K562 (cell line): ENCODE data around the gene PHACTR2.

Experiments
- ATF2 ChIP-seq: sonication (generic); formaldehyde crosslinking; IDR thresholded peaks from 2 replicates; pipeline ENCODE4 v1.8.1; 2022; ENCODE audit warnings: missing genetic modification reagents
- FOXO4 ChIP-seq: fragments of 450-650 bp; formaldehyde crosslinking; IDR thresholded peaks from 2 replicates; pipeline ENCODE4 v1.4.0; 2020; ENCODE audit warnings: mild to moderate bottlenecking, moderate library complexity
- MAX ChIP-seq: sonication (generic); formaldehyde crosslinking; IDR thresholded peaks from 2 replicates; pipeline ENCODE4 v1.9.0; 2022; ENCODE audit warnings: mild to moderate bottlenecking, missing genetic modification reagents
- MBD2 ChIP-seq: sonication (generic); IDR thresholded peaks from 2 replicates; pipeline ENCODE4 v1.6.1; 2016; ENCODE audit warnings: low read depth, borderline replicate concordance
- SMARCC2 ChIP-seq: fragments of 450-650 bp; IDR thresholded peaks from 2 replicates; pipeline ENCODE4 v1.6.1; 2017; ENCODE audit warnings: antibody characterized with exemption, moderate library complexity, mild to moderate bottlenecking, low read depth
- THAP7 ChIP-seq: fragments of 250-450 bp; sonication (Bioruptor Pico); IDR thresholded peaks from 2 replicates; pipeline ENCODE4 v1.5.0; 2021
- ZNF274 ChIP-seq: IDR thresholded peaks from 2 replicates; pipeline ENCODE4 v1.6.1; 2011; ENCODE audit warnings: low read depth, mild to moderate bottlenecking, low read length, moderate library complexity, borderline replicate concordance

- TF ChIP-seq ATF2 (CRISPR knock-in tag) (no peak), THAP7 (CRISPR knock-in tag) (no peak), FOXO4 (CRISPR knock-in tag) (no peak), ZNF274 (no peak), SMARCC2 (no peak), MAX (CRISPR knock-in tag) (no peak), MBD2 (no peak)
Observed at GRCh38 chr6:143691155-143691554, 13.4 kb downstream of the PHACTR2 start.
